ENCODE measurements around the gene TNFRSF12A.
A peak's percentile ranks its signal among the peaks of the same experiment; 100 is the strongest.

TNFRSF12A gene

GRCh38 chr16:3017344-3017743 is 2.8 kb upstream of the TNFRSF12A start:
- Histone ChIP-seq H3K27ac (ENCODE audit: low read depth, low read length) (no peak overlapping the region), H3K36me3 (ENCODE audit: control insufficient read depth in 5 of 5, insufficient read depth in 5 of 5, low read length in 5 of 5) (no peaks in the 10 kb centered on the region), H3K27me3 (ENCODE audit: control insufficient read depth in 5 of 5, insufficient read depth in 4 of 5, low read length in 5 of 5) (peaks cover 24 to 47% (median 28%) of the 10 kb centered on the region in 5 donors), H3K4me3 (ENCODE audit: low read depth in 1 of 5, low read length in 5 of 5) (no peak overlapping the region), H3K4me1 (ENCODE audit: control insufficient read depth in 5 of 5, insufficient read depth in 5 of 5, low read length in 5 of 5) (peaks cover 0 to 31% (median 22%) of the 10 kb centered on the region in 5 donors), H3K9ac (ENCODE audit: low read length in 5 of 5) (no peak overlapping the region), H3K9me3 (ENCODE audit: control insufficient read depth in 5 of 5, low read length in 5 of 5) (no peaks in the 10 kb centered on the region)

GRCh38 chr16:3017794-3018506 is 2.2 kb upstream of the TNFRSF12A start, which contains the start of gene CLDN6:
Gene CLDN6, minus strand, starts transcription at chr16:3018183. Its CDS starts 2,162 bp downstream, at chr16:3016021.
- Histone ChIP-seq H3K9me3 (ENCODE audit: control insufficient read depth in 5 of 5, low read length in 5 of 5) (no peaks in the 10 kb centered on the region), H3K4me1 (ENCODE audit: control insufficient read depth in 5 of 5, insufficient read depth in 5 of 5, low read length in 5 of 5) (peaks cover 4 to 37% (median 28%) of the 10 kb centered on the region in 5 donors), H3K36me3 (ENCODE audit: control insufficient read depth in 5 of 5, insufficient read depth in 5 of 5, low read length in 5 of 5) (no peaks in the 10 kb centered on the region), H3K27ac (ENCODE audit: low read depth, low read length) (no peak within 1 kb of the TSS), H3K27me3 (ENCODE audit: control insufficient read depth in 5 of 5, insufficient read depth in 4 of 5, low read length in 5 of 5) (peaks cover 20 to 41% (median 23%) of the 10 kb centered on the region in 5 donors), H3K9ac (ENCODE audit: low read length in 5 of 5) (no peak within 1 kb of the TSS), H3K4me3 (ENCODE audit: low read depth in 1 of 5, low read length in 5 of 5) (no peak within 1 kb of the TSS)

DNA sequence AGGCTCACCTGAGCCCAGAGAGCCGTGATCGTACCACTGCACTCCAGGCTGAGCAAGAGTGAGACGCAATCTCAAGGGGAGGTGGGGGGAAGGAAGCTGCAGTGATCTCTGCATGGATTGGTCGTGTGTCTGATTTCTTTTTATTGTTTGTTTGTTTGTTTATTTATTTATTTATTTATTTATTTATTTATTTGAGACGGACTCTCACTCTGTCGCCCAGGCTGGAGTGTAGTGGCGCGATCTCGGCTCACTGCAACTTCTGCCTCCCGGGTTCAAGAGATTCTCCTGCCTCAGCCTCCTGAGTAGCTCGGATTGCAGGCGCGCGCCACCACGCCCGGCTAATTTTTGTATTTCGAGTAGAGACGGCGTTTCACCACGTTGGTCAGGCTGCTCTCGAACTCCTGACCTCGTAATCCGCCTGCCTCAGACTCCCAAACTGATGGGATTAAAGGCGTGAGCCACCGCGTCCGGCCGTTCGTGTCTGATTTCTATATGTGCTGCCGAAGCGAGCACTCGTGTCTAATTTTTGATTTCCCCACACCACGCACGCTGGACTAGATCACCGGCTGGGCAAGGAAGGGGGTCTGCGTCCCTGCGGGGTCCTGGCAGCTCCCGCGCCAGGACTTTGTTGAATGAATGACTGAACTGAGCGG is 448 bp upstream of the TNFRSF12A start:
- Histone ChIP-seq H3K27me3 (ENCODE audit: control insufficient read depth in 5 of 5, insufficient read depth in 4 of 5, low read length in 5 of 5) (peaks cover 6 to 24% (median 10%) of the 10 kb centered on the region in 5 donors), H3K36me3 (ENCODE audit: control insufficient read depth in 5 of 5, insufficient read depth in 5 of 5, low read length in 5 of 5) (no peaks in the 10 kb centered on the region), H3K4me1 (ENCODE audit: control insufficient read depth in 5 of 5, insufficient read depth in 5 of 5, low read length in 5 of 5) (peaks cover 4 to 53% (median 45%) of the 10 kb centered on the region in 5 donors), H3K4me3 (ENCODE audit: low read depth in 1 of 5, low read length in 5 of 5) (peak overlapping the region; percentile 23 to 82 (median 70)), H3K27ac (ENCODE audit: low read depth, low read length) (no peak overlapping the region), H3K9ac (ENCODE audit: low read length in 5 of 5) (peak overlapping the region in 1 of 5 donors; percentile 73), H3K9me3 (ENCODE audit: control insufficient read depth in 5 of 5, low read length in 5 of 5) (no peaks in the 10 kb centered on the region)

DNA sequence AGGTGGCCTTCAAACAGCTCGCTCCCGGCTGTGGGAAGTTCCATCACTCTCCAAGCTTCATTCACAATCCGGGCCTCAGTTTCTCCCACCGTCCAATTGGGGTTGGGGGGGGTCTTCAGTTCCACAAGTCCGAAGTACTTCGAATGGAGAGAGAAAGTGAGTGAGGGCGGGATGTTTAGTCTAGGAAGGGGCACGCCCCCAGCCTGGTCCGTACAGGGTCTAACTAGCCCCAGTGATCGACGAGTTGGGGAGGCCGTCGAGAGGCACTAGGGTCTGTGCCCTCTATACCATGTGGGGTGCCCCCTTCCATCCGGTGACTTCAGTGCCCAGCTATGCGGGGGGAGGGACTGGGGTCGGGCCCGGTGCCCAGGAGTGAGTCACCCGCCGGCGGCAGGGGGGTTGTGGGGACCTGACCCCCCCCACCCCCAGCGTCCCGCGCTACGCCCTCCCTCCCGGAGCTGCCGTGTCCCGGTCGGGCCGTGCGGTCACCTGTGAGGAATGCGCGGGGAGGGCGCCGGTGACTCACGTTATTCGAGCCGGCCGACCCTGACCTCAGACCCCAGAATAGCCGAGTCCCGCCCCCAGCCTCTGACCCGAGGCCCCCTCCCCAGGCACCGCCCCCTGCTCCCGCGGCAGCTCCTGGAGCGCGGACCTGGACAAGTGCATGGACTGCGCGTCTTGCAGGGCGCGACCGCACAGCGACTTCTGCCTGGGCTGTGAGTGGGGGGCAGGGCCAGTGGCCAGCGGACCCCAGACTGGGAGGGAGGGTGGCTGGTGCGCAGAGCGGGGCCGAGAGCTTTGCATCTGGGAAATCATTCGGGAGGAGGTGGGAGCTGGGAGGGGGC is 658 bp downstream of the TNFRSF12A start:
- peak overlapping the region; percentile 70 to 90 (median 82) for H3K4me3 ChIP-seq (ENCODE audit: low read depth in 1 of 5, low read length in 5 of 5)
- H3K9ac ChIP-seq (ENCODE audit: low read length in 5 of 5), result peak overlapping the region; percentile 66 to 96 (median 92)
- peaks cover 6 to 19% (median 10%) of the 10 kb centered on the region in 5 donors for H3K27me3 ChIP-seq (ENCODE audit: control insufficient read depth in 5 of 5, insufficient read depth in 4 of 5, low read length in 5 of 5)
- peak overlapping the region; percentile 93 for H3K27ac ChIP-seq (ENCODE audit: low read depth, low read length)
- H3K4me1 ChIP-seq (ENCODE audit: control insufficient read depth in 5 of 5, insufficient read depth in 5 of 5, low read length in 5 of 5), result peaks cover 4 to 53% (median 45%) of the 10 kb centered on the region in 5 donors
- H3K9me3 ChIP-seq (ENCODE audit: control insufficient read depth in 5 of 5, low read length in 5 of 5), result no peaks in the 10 kb centered on the region
- H3K36me3 ChIP-seq (ENCODE audit: control insufficient read depth in 5 of 5, insufficient read depth in 5 of 5, low read length in 5 of 5), result peaks cover 0 to 3% (median 0%) of the 10 kb centered on the region in 5 donors

- Histone ChIP-seq H3K27ac (ENCODE audit: low read depth, low read length) (peak overlapping the region; percentile 93), H3K27me3 (ENCODE audit: control insufficient read depth in 5 of 5, insufficient read depth in 4 of 5, low read length in 5 of 5) (peaks cover 6 to 19% (median 10%) of the 10 kb centered on the region in 5 donors), H3K9ac (ENCODE audit: low read length in 5 of 5) (peak overlapping the region; percentile 26 to 92 (median 72)), H3K9me3 (ENCODE audit: control insufficient read depth in 5 of 5, low read length in 5 of 5) (no peaks in the 10 kb centered on the region), H3K36me3 (ENCODE audit: control insufficient read depth in 5 of 5, insufficient read depth in 5 of 5, low read length in 5 of 5) (peaks cover 0 to 11% (median 6%) of the 10 kb centered on the region in 5 donors), H3K4me3 (ENCODE audit: low read depth in 1 of 5, low read length in 5 of 5) (peak overlapping the region; percentile 59 to 86 (median 70)), H3K4me1 (ENCODE audit: control insufficient read depth in 5 of 5, insufficient read depth in 5 of 5, low read length in 5 of 5) (peaks cover 4 to 53% (median 45%) of the 10 kb centered on the region in 5 donors)
Measured at GRCh38 chr16:3021449-3022207, 1.5 kb downstream of the TNFRSF12A start.

DNA sequence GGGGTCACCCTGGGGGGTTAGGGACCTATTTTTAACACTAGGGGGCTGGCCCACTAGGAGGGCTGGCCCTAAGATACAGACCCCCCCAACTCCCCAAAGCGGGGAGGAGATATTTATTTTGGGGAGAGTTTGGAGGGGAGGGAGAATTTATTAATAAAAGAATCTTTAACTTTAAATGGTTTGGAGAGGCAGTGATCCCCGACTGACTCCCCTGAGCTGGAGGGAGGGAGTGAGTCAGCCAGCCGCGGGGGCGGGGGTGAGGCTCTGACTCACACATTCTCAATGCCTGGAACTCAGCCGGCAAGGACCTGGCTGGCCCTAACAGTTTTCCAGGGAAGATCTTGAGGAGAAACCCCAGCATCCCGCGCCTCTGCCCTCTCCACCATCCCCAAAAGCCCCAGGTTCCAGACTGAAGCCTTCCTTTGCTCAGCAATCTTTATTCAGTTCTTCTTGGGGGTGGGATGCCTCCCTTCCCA is 2.1 kb downstream of the TNFRSF12A start:
- peaks cover 5 to 14% (median 10%) of the 10 kb centered on the region in 5 donors for H3K27me3 ChIP-seq (ENCODE audit: control insufficient read depth in 5 of 5, insufficient read depth in 4 of 5, low read length in 5 of 5)
- H3K36me3 ChIP-seq (ENCODE audit: control insufficient read depth in 5 of 5, insufficient read depth in 5 of 5, low read length in 5 of 5), result peaks cover 0 to 17% (median 12%) of the 10 kb centered on the region in 5 donors
- peaks cover 4 to 53% (median 45%) of the 10 kb centered on the region in 5 donors for H3K4me1 ChIP-seq (ENCODE audit: control insufficient read depth in 5 of 5, insufficient read depth in 5 of 5, low read length in 5 of 5)
- H3K27ac ChIP-seq (ENCODE audit: low read depth, low read length), result peak overlapping the region; percentile 93
- peak overlapping the region; percentile 36 to 86 (median 79) for H3K4me3 ChIP-seq (ENCODE audit: low read depth in 1 of 5, low read length in 5 of 5)
- peak overlapping the region; percentile 26 to 92 (median 76) for H3K9ac ChIP-seq (ENCODE audit: low read length in 5 of 5)
- no peaks in the 10 kb centered on the region for H3K9me3 ChIP-seq (ENCODE audit: control insufficient read depth in 5 of 5, low read length in 5 of 5)

DNA sequence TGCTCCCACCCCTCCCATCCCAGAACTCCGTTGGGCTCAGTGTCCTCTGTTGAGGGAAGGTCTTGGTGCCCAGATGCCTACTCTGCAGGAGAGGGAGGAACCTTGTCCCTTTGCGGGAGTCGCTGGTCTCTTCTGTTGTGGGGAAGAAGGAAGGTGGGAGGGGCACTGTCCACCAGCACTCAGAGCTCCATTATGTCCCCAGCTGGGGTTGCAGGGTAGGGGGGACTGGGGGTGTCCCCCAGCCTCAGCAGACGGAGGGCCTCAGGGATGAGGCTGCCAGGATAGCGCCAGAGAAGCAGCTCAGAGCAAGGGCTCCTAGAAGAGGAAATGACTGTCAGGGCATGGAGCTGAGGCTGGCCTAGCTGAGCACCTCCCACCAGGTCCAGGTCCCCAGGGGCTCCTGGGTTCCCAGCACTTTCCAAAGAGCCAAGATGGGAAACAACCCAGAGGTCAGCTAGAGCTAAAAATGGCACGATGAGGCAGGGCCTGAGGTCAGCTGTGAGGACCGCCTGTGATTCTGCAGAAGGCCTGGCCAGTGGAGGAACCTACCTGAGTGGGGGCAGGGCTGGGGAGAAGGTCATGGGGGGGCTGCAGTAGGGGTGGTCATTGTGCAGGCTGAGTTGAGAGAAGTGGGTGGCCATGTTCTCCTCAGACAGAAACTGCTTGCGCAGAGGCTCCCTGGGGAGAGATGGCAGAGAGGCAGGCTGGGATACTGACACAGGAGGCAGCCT is 2.7 kb downstream of the TNFRSF12A start:
- H3K4me1 ChIP-seq (ENCODE audit: control insufficient read depth in 5 of 5, insufficient read depth in 5 of 5, low read length in 5 of 5), result peaks cover 4 to 54% (median 45%) of the 10 kb centered on the region in 5 donors
- H3K4me3 ChIP-seq (ENCODE audit: low read depth in 1 of 5, low read length in 5 of 5), result peak overlapping the region; percentile 48 to 82 (median 78)
- peak overlapping the region; percentile 93 for H3K27ac ChIP-seq (ENCODE audit: low read depth, low read length)
- peaks cover 0 to 19% (median 14%) of the 10 kb centered on the region in 5 donors for H3K36me3 ChIP-seq (ENCODE audit: control insufficient read depth in 5 of 5, insufficient read depth in 5 of 5, low read length in 5 of 5)
- no peaks in the 10 kb centered on the region for H3K9me3 ChIP-seq (ENCODE audit: control insufficient read depth in 5 of 5, low read length in 5 of 5)
- peaks cover 4 to 9% (median 8%) of the 10 kb centered on the region in 5 donors for H3K27me3 ChIP-seq (ENCODE audit: control insufficient read depth in 5 of 5, insufficient read depth in 4 of 5, low read length in 5 of 5)
- peak overlapping the region; percentile 0 to 94 (median 72) for H3K9ac ChIP-seq (ENCODE audit: low read length in 5 of 5)

DNA sequence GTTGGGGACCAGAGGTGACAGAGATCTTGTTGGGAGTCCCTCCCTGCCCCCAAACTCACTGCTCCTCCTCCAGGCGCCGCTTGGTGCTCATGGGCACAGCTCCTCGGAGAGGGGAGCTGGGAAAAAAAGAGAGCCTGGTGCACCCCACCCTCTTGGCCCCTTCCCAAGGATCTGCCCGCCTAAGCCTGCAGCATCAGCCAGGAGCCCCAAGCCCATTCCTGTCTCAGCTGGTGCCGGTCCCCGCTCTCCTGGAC is 3.2 kb downstream of the TNFRSF12A start:
- H3K27me3 ChIP-seq (ENCODE audit: control insufficient read depth in 5 of 5, insufficient read depth in 4 of 5, low read length in 5 of 5), result peaks cover 0 to 4% (median 3%) of the 10 kb centered on the region in 5 donors
- peaks cover 0 to 19% (median 14%) of the 10 kb centered on the region in 5 donors for H3K36me3 ChIP-seq (ENCODE audit: control insufficient read depth in 5 of 5, insufficient read depth in 5 of 5, low read length in 5 of 5)
- peak overlapping the region; percentile 6 to 94 (median 81) for H3K9ac ChIP-seq (ENCODE audit: low read length in 5 of 5)
- peaks cover 4 to 53% (median 47%) of the 10 kb centered on the region in 5 donors for H3K4me1 ChIP-seq (ENCODE audit: control insufficient read depth in 5 of 5, insufficient read depth in 5 of 5, low read length in 5 of 5)
- H3K4me3 ChIP-seq (ENCODE audit: low read depth in 1 of 5, low read length in 5 of 5), result peak overlapping the region; percentile 48 to 82 (median 78)
- H3K9me3 ChIP-seq (ENCODE audit: control insufficient read depth in 5 of 5, low read length in 5 of 5), result no peaks in the 10 kb centered on the region
- peak overlapping the region; percentile 93 for H3K27ac ChIP-seq (ENCODE audit: low read depth, low read length)

All from subcutaneous abdominal adipose tissue (tissue), 5 donors.